Chondrocyte (in vitro differentiated cells): ENCODE data around the gene MRAP. TPM values are rescaled to one million over a fixed set of nuclear protein-coding genes. Genes with fewer than 3 reads are reported as not detected.
A peak's percentile ranks its signal among the peaks of the same experiment; 100 is the strongest.

Source experiments
- DNase-seq: peaks from one replicate; pipeline ENCODE4 v3.0.0; 2021; ENCODE audit warnings: mixed read lengths, low spot score
- H3K27ac Mint-ChIP-seq: one replicate; pipeline ENCODE4 v1.8.0; 2021; ENCODE audit warnings: mild to moderate bottlenecking, moderate library complexity, mixed read lengths; ENCODE audit not compliant: unreplicated experiment
- H3K27me3 Mint-ChIP-seq: 2 replicates; pipeline ENCODE4 v1.8.0; 2021; ENCODE audit warnings: low read depth, mixed read lengths
- H3K36me3 Mint-ChIP-seq: 2 replicates; pipeline ENCODE4 v1.8.0; 2021; ENCODE audit warnings: low read depth, mixed read lengths
- H3K4me1 Mint-ChIP-seq: 2 replicates; pipeline ENCODE4 v1.8.0; 2021; ENCODE audit warnings: low read depth, mild to moderate bottlenecking, mixed read lengths
- H3K4me3 Mint-ChIP-seq: one replicate; pipeline ENCODE4 v1.8.0; 2021; ENCODE audit warnings: mild to moderate bottlenecking, moderate library complexity, mixed read lengths; ENCODE audit not compliant: unreplicated experiment
- H3K9me3 Mint-ChIP-seq: 2 replicates; pipeline ENCODE4 v1.8.0; 2021; ENCODE audit warnings: low read depth, mixed read lengths
- total RNA-seq: library from RNA; stranded (reverse); gene quantifications from 3 replicates; pipeline ENCODE4 v1.2.1, GENCODE V29; 2021
- TF ChIP-seq, protein P1 (sequence below): fragments of 200-600 bp; sonication (generic); IDR thresholded peaks from 2 replicates; pipeline ENCODE4 v1.5.0; 2021; ENCODE audit warnings: antibody characterized with exemption, mild to moderate bottlenecking, moderate library complexity

The MRAP gene
- total RNA-seq, 1 donor from 2014 or later, result not detected

DNA sequence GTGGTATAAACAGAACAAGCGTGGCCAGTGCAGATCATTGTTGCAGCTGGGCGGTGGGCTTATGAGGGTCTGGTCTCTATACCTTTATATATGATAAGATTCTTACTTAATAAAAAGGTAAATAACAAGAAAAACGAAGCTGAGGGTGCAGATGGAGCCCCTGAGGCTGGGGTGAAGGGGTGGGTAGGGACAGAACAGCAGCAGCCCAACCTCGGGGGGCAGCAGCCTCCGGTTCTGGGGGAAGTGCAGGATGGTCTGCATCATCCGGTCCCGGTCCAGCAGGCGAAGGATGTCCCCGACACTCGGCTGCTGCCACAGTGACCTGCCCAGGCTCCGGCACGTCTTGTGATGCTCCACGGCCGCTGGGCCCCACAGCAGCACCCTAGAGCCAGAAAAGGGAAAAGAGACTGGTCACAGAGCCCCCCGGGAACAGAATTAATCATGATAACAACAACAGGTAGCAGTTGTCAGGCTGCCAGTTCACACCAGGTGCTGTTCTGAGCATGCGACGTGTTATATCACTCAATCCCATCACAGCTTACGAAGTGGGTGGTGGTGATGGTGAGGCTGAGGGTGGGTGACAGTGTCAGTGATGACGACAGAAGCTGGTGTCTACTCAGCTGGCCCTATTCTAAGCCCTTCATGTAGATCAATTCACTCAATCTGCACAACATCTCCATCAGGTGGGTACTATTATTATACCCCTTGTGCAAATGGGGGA lies 35.5 kb downstream of the MRAP start:
- H3K4me3 Mint-ChIP-seq, result no peak overlapping the region
- H3K9me3 Mint-ChIP-seq, result peaks cover 5% of the 10 kb centered on the region
- peak overlapping the region; percentile 96 for H3K27ac Mint-ChIP-seq
- no peaks in the 10 kb centered on the region for H3K27me3 Mint-ChIP-seq
- no peak for DNase-seq
- TF ChIP-seq, protein P1, sequence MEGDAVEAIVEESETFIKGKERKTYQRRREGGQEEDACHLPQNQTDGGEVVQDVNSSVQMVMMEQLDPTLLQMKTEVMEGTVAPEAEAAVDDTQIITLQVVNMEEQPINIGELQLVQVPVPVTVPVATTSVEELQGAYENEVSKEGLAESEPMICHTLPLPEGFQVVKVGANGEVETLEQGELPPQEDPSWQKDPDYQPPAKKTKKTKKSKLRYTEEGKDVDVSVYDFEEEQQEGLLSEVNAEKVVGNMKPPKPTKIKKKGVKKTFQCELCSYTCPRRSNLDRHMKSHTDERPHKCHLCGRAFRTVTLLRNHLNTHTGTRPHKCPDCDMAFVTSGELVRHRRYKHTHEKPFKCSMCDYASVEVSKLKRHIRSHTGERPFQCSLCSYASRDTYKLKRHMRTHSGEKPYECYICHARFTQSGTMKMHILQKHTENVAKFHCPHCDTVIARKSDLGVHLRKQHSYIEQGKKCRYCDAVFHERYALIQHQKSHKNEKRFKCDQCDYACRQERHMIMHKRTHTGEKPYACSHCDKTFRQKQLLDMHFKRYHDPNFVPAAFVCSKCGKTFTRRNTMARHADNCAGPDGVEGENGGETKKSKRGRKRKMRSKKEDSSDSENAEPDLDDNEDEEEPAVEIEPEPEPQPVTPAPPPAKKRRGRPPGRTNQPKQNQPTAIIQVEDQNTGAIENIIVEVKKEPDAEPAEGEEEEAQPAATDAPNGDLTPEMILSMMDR, result no peak
- peaks cover 46% of the 10 kb centered on the region for H3K36me3 Mint-ChIP-seq
- peaks cover 51% of the 10 kb centered on the region for H3K4me1 Mint-ChIP-seq

DNA sequence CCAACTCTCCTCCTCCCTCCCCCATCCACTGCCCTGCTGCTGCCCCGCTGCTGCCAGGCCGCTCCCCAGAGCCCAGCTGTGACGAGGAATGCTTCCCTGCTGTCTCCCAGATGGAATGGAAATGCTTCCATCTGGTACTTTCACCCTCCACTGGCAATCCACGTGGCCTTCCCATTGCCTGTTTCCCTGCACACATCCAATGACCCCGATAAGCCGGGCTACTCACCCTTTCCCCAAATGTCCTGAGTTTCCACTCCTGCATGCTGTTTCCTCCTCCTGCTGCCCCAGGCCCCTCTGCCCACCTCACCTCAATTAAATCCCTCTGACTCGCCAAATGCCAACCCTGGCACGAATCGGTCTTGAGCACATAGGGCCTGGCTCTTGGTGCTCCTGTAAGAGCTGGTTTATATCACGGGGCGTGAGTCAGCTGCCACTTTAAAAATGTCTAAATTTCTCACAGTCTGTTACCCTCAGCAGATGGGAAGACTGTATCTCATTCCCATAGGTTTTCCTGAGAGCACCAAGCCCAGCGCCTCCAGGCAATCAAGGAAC lies 36.4 kb downstream of the MRAP start:
- Mint-ChIP-seq H3K9me3 (peaks cover 5% of the 10 kb centered on the region), H3K36me3 (peaks cover 47% of the 10 kb centered on the region), H3K27me3 (no peaks in the 10 kb centered on the region), H3K4me1 (peaks cover 48% of the 10 kb centered on the region), H3K27ac (peak overlapping the region; percentile 96), H3K4me3 (peak overlapping the region; percentile 46)
- TF ChIP-seq, protein P1, result no peak
- DNase-seq, result no peak

DNA sequence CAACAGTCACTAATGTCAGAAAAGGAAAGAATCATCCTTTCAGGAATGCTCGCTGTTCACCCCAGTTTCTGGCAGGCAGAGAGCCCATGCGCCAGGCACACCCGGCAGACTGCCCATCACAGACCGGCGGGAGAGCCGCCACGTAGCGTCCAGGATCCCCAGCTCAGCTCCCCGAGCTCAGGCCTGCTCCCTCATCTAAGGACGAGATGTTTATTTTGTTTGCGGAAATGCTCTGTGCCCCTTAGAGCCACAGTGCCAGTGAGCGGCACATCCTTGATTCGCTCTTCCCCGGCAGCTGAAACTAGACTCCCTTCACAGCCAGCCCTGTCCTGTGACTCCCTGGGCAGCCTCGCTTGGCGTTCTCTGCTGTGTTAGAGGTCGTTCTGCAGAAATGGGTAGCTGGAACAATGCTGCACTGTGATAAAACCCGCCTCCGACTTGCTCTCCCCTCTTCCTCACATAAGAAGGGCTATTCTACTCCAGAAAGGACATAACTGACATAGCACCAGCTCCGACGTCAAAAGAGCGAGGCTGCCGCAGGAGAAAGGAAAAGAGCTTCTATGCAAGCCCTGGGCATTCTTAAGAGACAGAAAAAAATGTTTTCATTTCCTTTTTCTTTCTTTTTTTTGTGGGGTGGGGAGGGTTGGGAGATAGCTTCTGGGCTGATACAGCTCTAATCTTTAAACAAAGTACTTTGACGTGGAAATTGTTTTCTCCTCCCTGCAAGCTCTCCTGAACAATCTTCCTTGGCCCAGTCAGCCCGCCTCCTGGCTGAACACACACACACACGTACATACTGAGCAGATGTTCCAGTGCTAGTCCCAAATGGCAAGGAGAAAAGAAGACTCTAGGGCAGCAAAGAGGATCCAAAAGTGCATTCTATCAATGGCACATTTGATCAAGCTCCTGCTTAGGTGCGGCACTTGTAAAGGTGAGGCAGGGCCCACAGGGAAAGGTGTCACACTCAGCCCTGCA lies 37.2 kb downstream of the MRAP start:
- Mint-ChIP-seq H3K4me1 (peaks cover 49% of the 10 kb centered on the region), H3K4me3 (peak overlapping the region; percentile 46), H3K27ac (peak overlapping the region; percentile 96), H3K27me3 (no peaks in the 10 kb centered on the region), H3K9me3 (peaks cover 5% of the 10 kb centered on the region), H3K36me3 (peaks cover 46% of the 10 kb centered on the region)
- DNase-seq, result no peak
- TF ChIP-seq, protein P1, result peak; percentile 12

DNA sequence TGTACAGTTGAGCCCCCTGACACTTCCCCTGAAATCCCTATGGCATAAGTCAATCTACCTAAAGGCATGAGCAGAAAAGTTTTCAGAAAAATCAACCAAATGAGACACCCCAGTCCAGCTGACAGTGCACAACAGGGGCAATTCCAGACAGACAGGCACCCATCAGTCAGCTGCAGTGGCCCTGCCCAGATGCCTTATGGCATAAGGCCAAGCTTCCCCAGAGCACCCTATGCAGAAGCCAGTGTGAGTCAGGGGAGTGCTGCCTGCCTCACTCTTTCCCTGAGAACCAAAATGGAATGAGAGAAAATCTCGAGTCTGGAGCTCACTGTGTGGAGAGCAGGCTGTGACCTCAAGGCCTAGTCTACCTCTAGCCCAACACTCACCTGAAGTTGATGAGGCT lies 38.1 kb downstream of the MRAP start:
- TF ChIP-seq, protein P1, result no peak
- DNase-seq, result no peak
- no peaks in the 10 kb centered on the region for H3K27me3 Mint-ChIP-seq
- peaks cover 42% of the 10 kb centered on the region for H3K36me3 Mint-ChIP-seq
- H3K4me3 Mint-ChIP-seq, result no peak overlapping the region
- peaks cover 49% of the 10 kb centered on the region for H3K4me1 Mint-ChIP-seq
- peaks cover 5% of the 10 kb centered on the region for H3K9me3 Mint-ChIP-seq
- H3K27ac Mint-ChIP-seq, result peak overlapping the region; percentile 96

DNA sequence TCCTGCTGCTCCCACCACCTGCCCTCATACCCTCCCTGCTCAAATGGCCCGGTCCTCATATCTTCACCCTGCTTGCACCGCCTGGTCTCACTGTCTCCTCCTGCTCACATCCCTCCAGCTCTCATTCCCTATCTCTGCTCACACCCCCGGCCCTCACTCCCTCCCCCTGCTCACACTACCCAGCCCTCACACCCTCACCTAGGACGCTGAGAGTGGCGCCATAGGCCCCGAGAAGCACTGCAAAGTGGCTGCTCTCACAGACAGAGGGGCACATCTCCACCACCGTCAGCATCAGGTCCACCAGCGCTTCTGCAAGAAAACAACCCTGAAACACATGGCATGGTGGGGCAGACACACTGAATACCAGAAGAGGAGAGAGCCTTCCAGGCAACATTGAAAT lies 38.6 kb downstream of the MRAP start:
- TF ChIP-seq, protein P1, result no peak
- Mint-ChIP-seq H3K27ac (peak overlapping the region; percentile 91), H3K4me3 (no peak overlapping the region)

More for the DNA sequence above, 38.6 kb downstream of the MRAP start:
- H3K27me3 Mint-ChIP-seq, result no peaks in the 10 kb centered on the region
- no peak for DNase-seq
- H3K4me1 Mint-ChIP-seq, result peaks cover 49% of the 10 kb centered on the region
- peaks cover 5% of the 10 kb centered on the region for H3K9me3 Mint-ChIP-seq
- H3K36me3 Mint-ChIP-seq, result peaks cover 40% of the 10 kb centered on the region
